HEK293 (cell line): ENCODE data around the gene EYA2.

Experiments used
- CTCF ChIA-PET: fragments of 350-600 bp; formaldehyde crosslinking; extraction: SDS; loops from one replicate; lab custom pipeline; 2021; ENCODE audit warnings: antibody characterized with exemption; lab: Yijun Ruan, JAX
- POLR2A ChIA-PET: fragments of 300-600 bp; formaldehyde crosslinking; extraction: SDS; loops from one replicate; lab custom pipeline; 2020; ENCODE audit warnings: antibody characterized with exemption, inconsistent platforms; lab: Yijun Ruan, JAX
- H3K27ac ChIP-seq: fragments of 200-500 bp; sonication (Bioruptor generic); 2 replicates; pipeline ENCODE4 v1.5.1; 2014; ENCODE audit warnings: low read depth, low read length, control low read depth, inconsistent platforms; ENCODE audit errors: extremely low read depth
- H3K36me3 ChIP-seq, 2 experiments: fragments of 200-500 bp in 1 of 2; sonication (Bioruptor generic) in 1 of 2; 1 replicate in 1 of 2; 2 replicates in 1 of 2; pipeline ENCODE4 v1.5.1; 2014 to 2017; ENCODE audit warnings: inconsistent platforms in 2 of 2, low read length in 2 of 2; ENCODE audit not compliant: control insufficient read depth in 2 of 2, insufficient read depth in 1 of 2
- H3K4me1 ChIP-seq: fragments of 200-500 bp; sonication (Bioruptor generic); 2 replicates; pipeline ENCODE4 v1.5.1; 2014; ENCODE audit warnings: mild to moderate bottlenecking, low read length, inconsistent platforms; ENCODE audit not compliant: control insufficient read depth, insufficient read depth
- H3K4me3 ChIP-seq: 2 replicates; pipeline ENCODE4 v1.5.1; 2011; ENCODE audit warnings: low read depth, mild to moderate bottlenecking, control low read depth, low read length, moderate library complexity
- H3K9me3 ChIP-seq: fragments of 200-500 bp; sonication (Bioruptor generic); 2 replicates; pipeline ENCODE4 v1.5.1; 2014; ENCODE audit warnings: low read depth, low read length, inconsistent platforms; ENCODE audit not compliant: control insufficient read depth, insufficient read depth
- GLIS1 ChIP-seq: fragments of 450-650 bp; formaldehyde crosslinking; IDR thresholded peaks from 2 replicates; pipeline ENCODE4 v1.5.1; 2016; ENCODE audit warnings: missing biosample characterization, missing genetic modification characterization
- MZF1 ChIP-seq: fragments of 450-650 bp; formaldehyde crosslinking; IDR thresholded peaks from 2 replicates; pipeline ENCODE4 v1.5.1; 2017; ENCODE audit warnings: missing biosample characterization, missing genetic modification characterization, borderline replicate concordance
- OVOL3 ChIP-seq: fragments of 450-650 bp; formaldehyde crosslinking; IDR thresholded peaks from 2 replicates; pipeline ENCODE4 v1.5.1; 2016; ENCODE audit warnings: missing biosample characterization, missing genetic modification characterization
- RBAK ChIP-seq: fragments of 450-650 bp; formaldehyde crosslinking; IDR thresholded peaks from 2 replicates; pipeline ENCODE4 v1.5.1; 2016; ENCODE audit warnings: missing biosample characterization, missing genetic modification characterization
- SP3 ChIP-seq: fragments of 450-650 bp; formaldehyde crosslinking; IDR thresholded peaks from 2 replicates; pipeline ENCODE4 v1.5.1; 2016; ENCODE audit warnings: missing biosample characterization, missing genetic modification characterization
- ZBTB8A ChIP-seq: fragments of 450-650 bp; formaldehyde crosslinking; IDR thresholded peaks from 2 replicates; pipeline ENCODE4 v1.5.1; 2016; ENCODE audit warnings: missing biosample characterization, missing genetic modification characterization
- ZNF121 ChIP-seq: fragments of 450-650 bp; formaldehyde crosslinking; IDR thresholded peaks from 2 replicates; pipeline ENCODE4 v1.5.1; 2016; ENCODE audit warnings: missing biosample characterization, missing genetic modification characterization
- ZNF175 ChIP-seq: fragments of 450-650 bp; formaldehyde crosslinking; IDR thresholded peaks from 2 replicates; pipeline ENCODE4 v1.5.1; 2016; ENCODE audit warnings: missing biosample characterization, missing genetic modification characterization
- ZNF404 ChIP-seq: fragments of 450-650 bp; formaldehyde crosslinking; IDR thresholded peaks from 2 replicates; pipeline ENCODE4 v1.5.1; 2017; ENCODE audit warnings: missing biosample characterization, missing genetic modification characterization
- ZNF473 ChIP-seq: fragments of 450-650 bp; formaldehyde crosslinking; IDR thresholded peaks from 2 replicates; pipeline ENCODE4 v1.5.1; 2017; ENCODE audit warnings: missing biosample characterization, missing genetic modification characterization
- ZNF501 ChIP-seq: fragments of 450-650 bp; formaldehyde crosslinking; IDR thresholded peaks from 2 replicates; pipeline ENCODE4 v1.5.1; 2016; ENCODE audit warnings: missing biosample characterization, missing genetic modification characterization
- ZNF561 ChIP-seq: fragments of 450-650 bp; IDR thresholded peaks from 2 replicates; pipeline ENCODE4 v1.5.1; 2018; ENCODE audit warnings: missing biosample characterization, missing genetic modification characterization, borderline replicate concordance
- ZNF707 ChIP-seq: fragments of 450-650 bp; formaldehyde crosslinking; IDR thresholded peaks from 2 replicates; pipeline ENCODE4 v1.5.1; 2016; ENCODE audit warnings: missing biosample characterization, missing genetic modification characterization
- ZNF776 ChIP-seq: fragments of 450-650 bp; formaldehyde crosslinking; IDR thresholded peaks from 2 replicates; pipeline ENCODE4 v1.5.0; 2017; ENCODE audit warnings: missing biosample characterization, missing genetic modification characterization, borderline replicate concordance
- ZNF777 ChIP-seq: fragments of 450-650 bp; formaldehyde crosslinking; IDR thresholded peaks from 2 replicates; pipeline ENCODE4 v1.5.1; 2017; ENCODE audit warnings: missing biosample characterization, missing genetic modification characterization, borderline replicate concordance
- TF ChIP-seq, protein P1 (sequence below): fragments of 450-650 bp; formaldehyde crosslinking; IDR thresholded peaks from 2 replicates; pipeline ENCODE4 v1.5.1; 2016; ENCODE audit warnings: missing biosample characterization, missing genetic modification characterization
- TF ChIP-seq, protein P2 (sequence below): fragments of 450-650 bp; formaldehyde crosslinking; IDR thresholded peaks from 2 replicates; pipeline ENCODE4 v1.5.1; 2016; ENCODE audit warnings: missing biosample characterization, missing genetic modification characterization
- TF ChIP-seq, protein P3 (sequence below): fragments of 450-650 bp; formaldehyde crosslinking; IDR thresholded peaks from 2 replicates; pipeline ENCODE4 v1.5.1; 2016; ENCODE audit warnings: missing biosample characterization, missing genetic modification characterization

The EYA2 gene

DNA sequence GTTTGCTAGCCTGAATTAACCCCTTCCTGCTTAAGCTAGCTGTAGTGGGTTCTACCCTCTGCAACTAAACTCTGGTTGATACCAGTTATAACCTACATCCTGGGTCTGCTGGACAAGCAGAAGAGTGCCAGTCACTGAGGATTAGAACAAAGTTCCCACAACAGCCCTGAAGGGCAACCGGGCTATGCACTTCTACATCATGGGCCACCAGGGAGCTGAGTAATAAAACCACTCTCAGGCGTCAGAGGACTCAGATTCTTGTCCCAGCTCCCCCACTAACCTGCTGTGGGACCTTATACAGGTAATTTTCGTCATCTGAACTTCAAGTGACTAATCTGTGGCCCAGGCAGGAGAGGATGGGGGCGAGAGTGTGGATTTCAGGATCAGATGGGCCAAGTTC is 56.8 kb downstream of the EYA2 start (continued):
- TF ChIP-seq ZNF175 (no peak), GLIS1 (tag by site-specific recombination) (no peak), ZNF501 (no peak), RBAK (tag by site-specific recombination) (no peak)

DNA sequence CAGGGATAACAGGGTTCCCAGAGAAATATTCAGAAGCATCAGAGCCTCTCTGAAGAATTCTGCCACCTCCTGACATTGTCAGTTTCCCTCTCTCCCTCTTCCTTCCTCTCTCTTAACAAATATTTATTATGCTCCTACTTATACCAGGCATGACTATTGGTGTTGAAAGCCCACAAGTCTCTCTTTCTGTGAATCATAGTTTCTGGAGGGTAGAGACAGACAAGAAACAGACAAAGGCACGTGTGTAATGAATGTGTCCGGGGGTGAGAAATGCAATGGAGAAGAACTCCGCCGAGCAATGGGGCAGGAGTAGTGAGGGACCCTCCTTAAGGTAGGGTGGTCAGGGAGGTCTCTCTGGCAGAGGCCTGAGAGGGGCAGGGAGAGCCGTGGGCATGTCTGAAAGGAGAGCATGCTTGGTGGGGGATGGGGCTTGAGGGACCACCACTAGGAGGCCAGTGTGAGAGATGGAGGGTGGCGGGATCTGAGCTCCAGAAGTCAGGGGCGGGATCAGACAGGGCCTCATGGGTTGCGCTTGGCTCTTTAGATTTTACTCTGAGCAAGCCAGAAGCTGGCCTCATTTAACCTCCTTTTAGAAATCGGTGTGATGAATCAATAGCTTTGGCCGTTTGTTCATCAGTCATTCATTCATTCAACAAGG is 57.3 kb downstream of the EYA2 start:
- no peak overlapping the region for H3K4me3 ChIP-seq
- ChIA-PET CTCF (interaction anchor here (0.7 kb wide), 1 partner anchor 302 kb away, joined by 3 read pairs; no protein-coding TSS in a partner anchor), POLR2A (no interaction called here)
- no peaks in the 10 kb centered on the region for H3K36me3 ChIP-seq
- H3K4me1 ChIP-seq: no peaks in the 10 kb centered on the region
- H3K9me3 ChIP-seq: no peaks in the 10 kb centered on the region; the same call in 1 of the 2 replicates
- TF ChIP-seq ZNF473 (tag by site-specific recombination): no peak
- TF ChIP-seq ZNF561 (tag by site-specific recombination): no peak
- TF ChIP-seq, protein P1, sequence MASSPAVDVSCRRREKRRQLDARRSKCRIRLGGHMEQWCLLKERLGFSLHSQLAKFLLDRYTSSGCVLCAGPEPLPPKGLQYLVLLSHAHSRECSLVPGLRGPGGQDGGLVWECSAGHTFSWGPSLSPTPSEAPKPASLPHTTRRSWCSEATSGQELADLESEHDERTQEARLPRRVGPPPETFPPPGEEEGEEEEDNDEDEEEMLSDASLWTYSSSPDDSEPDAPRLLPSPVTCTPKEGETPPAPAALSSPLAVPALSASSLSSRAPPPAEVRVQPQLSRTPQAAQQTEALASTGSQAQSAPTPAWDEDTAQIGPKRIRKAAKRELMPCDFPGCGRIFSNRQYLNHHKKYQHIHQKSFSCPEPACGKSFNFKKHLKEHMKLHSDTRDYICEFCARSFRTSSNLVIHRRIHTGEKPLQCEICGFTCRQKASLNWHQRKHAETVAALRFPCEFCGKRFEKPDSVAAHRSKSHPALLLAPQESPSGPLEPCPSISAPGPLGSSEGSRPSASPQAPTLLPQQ (tag by site-specific recombination): no peak
- no peak for TF ChIP-seq OVOL3 (tag by site-specific recombination)
- no peak for TF ChIP-seq ZNF707 (tag by site-specific recombination)
- H3K27ac ChIP-seq: no peak overlapping the region

DNA sequence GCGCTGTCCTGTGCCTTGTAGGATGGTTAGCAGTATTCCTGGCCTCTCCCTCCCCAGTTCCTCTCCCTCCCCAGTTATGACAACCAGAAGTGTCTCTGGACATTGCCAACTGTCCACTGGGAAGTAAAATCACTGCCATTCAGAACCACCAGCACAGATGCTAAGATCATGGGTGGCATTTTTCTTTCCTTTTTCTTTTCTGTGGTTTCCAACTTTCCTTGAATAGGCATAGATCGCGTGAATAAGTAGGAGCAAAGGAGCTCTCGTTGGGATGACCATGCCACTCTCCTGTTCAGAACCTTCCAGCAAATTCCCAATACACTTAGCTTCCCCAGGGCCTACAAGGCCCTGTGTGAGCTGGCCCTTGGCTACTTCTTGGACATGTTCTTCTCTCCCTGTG is 59.0 kb downstream of the EYA2 start:
- no peak overlapping the region for H3K27ac ChIP-seq
- no peak for TF ChIP-seq ZBTB8A (tag by site-specific recombination)
- no peak for TF ChIP-seq ZNF777 (tag by site-specific recombination)
- TF ChIP-seq ZNF776 (tag by site-specific recombination): no peak
- TF ChIP-seq, protein P2, sequence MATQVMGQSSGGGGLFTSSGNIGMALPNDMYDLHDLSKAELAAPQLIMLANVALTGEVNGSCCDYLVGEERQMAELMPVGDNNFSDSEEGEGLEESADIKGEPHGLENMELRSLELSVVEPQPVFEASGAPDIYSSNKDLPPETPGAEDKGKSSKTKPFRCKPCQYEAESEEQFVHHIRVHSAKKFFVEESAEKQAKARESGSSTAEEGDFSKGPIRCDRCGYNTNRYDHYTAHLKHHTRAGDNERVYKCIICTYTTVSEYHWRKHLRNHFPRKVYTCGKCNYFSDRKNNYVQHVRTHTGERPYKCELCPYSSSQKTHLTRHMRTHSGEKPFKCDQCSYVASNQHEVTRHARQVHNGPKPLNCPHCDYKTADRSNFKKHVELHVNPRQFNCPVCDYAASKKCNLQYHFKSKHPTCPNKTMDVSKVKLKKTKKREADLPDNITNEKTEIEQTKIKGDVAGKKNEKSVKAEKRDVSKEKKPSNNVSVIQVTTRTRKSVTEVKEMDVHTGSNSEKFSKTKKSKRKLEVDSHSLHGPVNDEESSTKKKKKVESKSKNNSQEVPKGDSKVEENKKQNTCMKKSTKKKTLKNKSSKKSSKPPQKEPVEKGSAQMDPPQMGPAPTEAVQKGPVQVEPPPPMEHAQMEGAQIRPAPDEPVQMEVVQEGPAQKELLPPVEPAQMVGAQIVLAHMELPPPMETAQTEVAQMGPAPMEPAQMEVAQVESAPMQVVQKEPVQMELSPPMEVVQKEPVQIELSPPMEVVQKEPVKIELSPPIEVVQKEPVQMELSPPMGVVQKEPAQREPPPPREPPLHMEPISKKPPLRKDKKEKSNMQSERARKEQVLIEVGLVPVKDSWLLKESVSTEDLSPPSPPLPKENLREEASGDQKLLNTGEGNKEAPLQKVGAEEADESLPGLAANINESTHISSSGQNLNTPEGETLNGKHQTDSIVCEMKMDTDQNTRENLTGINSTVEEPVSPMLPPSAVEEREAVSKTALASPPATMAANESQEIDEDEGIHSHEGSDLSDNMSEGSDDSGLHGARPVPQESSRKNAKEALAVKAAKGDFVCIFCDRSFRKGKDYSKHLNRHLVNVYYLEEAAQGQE (tag by site-specific recombination): no peak
- no peak for TF ChIP-seq ZNF121 (tag by site-specific recombination)
- TF ChIP-seq ZNF404 (tag by site-specific recombination): no peak
- TF ChIP-seq, protein P3, sequence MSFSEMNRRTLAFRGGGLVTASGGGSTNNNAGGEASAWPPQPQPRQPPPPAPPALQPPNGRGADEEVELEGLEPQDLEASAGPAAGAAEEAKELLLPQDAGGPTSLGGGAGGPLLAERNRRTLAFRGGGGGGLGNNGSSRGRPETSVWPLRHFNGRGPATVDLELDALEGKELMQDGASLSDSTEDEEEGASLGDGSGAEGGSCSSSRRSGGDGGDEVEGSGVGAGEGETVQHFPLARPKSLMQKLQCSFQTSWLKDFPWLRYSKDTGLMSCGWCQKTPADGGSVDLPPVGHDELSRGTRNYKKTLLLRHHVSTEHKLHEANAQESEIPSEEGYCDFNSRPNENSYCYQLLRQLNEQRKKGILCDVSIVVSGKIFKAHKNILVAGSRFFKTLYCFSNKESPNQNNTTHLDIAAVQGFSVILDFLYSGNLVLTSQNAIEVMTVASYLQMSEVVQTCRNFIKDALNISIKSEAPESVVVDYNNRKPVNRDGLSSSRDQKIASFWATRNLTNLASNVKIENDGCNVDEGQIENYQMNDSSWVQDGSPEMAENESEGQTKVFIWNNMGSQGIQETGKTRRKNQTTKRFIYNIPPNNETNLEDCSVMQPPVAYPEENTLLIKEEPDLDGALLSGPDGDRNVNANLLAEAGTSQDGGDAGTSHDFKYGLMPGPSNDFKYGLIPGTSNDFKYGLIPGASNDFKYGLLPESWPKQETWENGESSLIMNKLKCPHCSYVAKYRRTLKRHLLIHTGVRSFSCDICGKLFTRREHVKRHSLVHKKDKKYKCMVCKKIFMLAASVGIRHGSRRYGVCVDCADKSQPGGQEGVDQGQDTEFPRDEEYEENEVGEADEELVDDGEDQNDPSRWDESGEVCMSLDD (tag by site-specific recombination): no peak
- TF ChIP-seq MZF1 (tag by site-specific recombination): no peak
- no peak for TF ChIP-seq SP3 (tag by site-specific recombination)
- TF ChIP-seq, all 188 proteins: peak for 0
- Histone ChIP-seq H3K36me3 (no peaks in the 10 kb centered on the region), H3K9me3 (no peaks in the 10 kb centered on the region; the same call in 1 of the 2 replicates), H3K4me3 (no peak overlapping the region), H3K4me1 (no peaks in the 10 kb centered on the region)
- CTCF ChIA-PET: no interaction called here
- POLR2A ChIA-PET: no interaction called here
